ENCODE results near the gene CCNJL.

Gene CCNJL

DNA sequence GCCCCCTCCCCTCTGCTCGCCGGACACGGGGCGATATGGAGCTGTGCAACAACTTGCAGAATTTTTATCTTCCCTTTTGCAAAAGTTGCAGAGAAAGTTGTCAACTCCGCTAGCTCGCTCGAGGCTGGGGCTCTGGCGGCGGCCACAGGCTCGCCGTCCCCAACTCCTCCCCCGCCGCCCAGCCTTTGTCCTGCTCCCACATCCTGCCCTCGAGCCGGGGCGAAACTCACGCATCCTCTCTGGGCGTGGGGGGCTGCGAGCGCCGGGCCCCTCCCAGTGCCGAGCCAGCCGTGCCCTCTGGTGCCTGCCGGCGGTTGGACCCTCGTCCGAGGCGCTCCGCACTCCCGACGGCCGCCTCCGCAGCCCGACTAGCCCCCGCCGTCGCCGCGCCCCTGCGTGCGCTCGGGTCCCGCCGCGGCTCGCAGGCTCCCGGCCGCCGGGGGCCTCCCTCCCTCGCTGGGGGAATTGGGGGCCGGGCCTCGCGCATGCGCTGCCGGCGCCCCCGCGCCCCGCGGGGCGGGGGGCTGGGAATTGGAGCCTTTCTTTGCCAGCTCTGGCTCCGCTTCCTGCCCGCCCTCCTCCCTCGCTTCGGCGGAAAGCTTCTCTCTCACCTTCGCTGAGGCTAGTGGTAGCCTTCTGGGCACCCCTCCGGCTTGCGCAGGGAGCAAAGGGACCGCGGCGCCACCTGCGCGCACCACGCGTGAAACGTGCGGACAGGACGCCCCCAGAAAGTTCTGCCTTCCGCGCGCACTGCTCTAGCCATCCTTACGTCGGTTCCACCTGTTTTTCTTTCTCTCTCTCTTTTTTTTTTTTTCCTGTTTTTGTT, at the start of gene CCNJL:
Gene CCNJL, minus strand, starts transcription at position 431 of the 826 bp plus-strand sequence. CDS start 641 bp downstream, outside the sequence.
- DNase-seq (ENCODE audit: low spot score): peak; percentile 79
- TF ChIP-seq CTCF (IDR thresholded peaks at IDR 0.05; ENCODE audit: borderline replicate concordance, control extremely low read depth, extremely low read depth, insufficient read depth, missing control alignments): no peak
- in situ Hi-C loops (cut with MboI; ENCODE audit: low sequenced_read_pairs, unreplicated experiment): no loop called here

GRCh38 chr5:160361624-160362228, 49.4 kb upstream of the CCNJL start:
- DNase-seq (ENCODE audit: low spot score): no peak
- in situ Hi-C loops (cut with MboI; ENCODE audit: low sequenced_read_pairs, unreplicated experiment): no loop called here
- no peak for TF ChIP-seq CTCF (IDR thresholded peaks at IDR 0.05; ENCODE audit: borderline replicate concordance, control extremely low read depth, extremely low read depth, insufficient read depth, missing control alignments)

GRCh38 chr5:160360310-160360709, 47.9 kb upstream of the CCNJL start:
- TF ChIP-seq CTCF (IDR thresholded peaks at IDR 0.05; ENCODE audit: borderline replicate concordance, control extremely low read depth, extremely low read depth, insufficient read depth, missing control alignments): no peak
- in situ Hi-C loops (cut with MboI; ENCODE audit: low sequenced_read_pairs, unreplicated experiment): no loop called here
- DNase-seq (ENCODE audit: low spot score): no peak

DNA sequence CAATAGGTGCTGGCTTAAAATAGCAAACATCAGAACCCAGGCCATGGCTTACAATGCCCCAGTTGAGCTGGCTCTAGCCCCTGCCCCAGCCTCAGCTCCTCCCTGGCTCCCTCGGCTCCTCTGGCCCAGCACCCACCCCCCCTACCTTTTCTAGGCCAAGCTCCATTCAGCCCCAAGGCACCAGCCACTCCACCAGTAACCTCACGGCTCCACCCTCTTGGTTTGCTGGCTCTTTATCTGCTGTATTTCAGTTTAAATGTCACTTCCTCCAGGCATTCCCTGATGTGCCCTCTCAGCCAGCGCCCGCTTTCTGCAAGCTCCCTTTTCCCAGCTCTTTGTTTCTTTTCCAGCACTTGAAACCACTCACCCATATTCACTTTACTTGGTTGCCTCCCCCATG, 47.5 kb upstream of the CCNJL start:
- DNase-seq (ENCODE audit: low spot score): no peak
- no peak for TF ChIP-seq CTCF (IDR thresholded peaks at IDR 0.05; ENCODE audit: borderline replicate concordance, control extremely low read depth, extremely low read depth, insufficient read depth, missing control alignments)
- in situ Hi-C loops (cut with MboI; ENCODE audit: low sequenced_read_pairs, unreplicated experiment): no loop called here

DNA sequence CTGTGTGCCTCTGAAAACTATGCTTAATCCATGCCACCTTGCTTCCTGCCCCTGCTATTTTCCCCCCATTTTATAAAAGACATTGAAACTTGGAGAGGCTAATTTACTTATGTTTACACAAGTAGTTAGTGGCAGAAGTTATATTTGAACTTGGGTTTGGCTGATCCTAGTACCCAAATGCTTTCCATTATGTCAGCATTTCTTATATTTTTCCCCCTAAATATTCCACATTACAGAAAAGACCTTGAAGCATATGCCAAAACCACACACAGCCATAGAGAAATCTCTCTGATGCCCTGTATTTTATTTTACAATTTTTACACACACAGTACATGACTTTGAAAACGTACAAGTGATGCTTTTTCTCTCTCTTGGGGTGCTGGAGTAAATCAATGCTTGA, 46.9 kb upstream of the CCNJL start:
- DNase-seq (ENCODE audit: low spot score): no peak
- in situ Hi-C loops (cut with MboI; ENCODE audit: low sequenced_read_pairs, unreplicated experiment): no loop called here
- no peak for TF ChIP-seq CTCF (IDR thresholded peaks at IDR 0.05; ENCODE audit: borderline replicate concordance, control extremely low read depth, extremely low read depth, insufficient read depth, missing control alignments)

DNA sequence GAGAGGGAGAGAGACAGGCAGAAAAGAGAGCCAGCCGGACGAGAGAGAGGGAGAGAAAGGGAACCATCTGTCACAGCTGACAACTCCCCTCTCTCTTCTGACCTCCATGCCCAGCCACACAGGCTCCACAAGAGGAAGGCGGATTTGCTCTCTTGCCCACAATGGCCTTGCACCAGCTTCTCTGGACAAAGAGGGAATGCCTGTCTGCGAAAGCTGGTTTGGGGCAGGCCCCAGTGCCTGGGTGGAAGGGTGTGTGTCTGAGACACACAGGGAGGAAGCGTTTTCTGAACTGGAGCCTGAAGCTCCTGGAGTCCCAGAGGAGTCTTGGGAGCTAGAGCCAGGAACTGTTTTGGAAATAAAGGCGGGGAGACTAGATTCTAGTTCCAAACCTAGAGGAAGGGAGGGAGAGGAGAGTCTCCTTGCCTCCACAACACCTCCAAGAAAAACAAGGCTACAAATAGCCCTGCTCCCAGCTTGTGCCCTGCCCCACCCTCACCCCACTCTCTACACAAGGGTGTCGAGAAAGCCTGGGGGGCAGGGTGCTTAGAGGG, 45.6 kb upstream of the CCNJL start:
- no peak for DNase-seq (ENCODE audit: low spot score)
- in situ Hi-C loops (cut with MboI; ENCODE audit: low sequenced_read_pairs, unreplicated experiment): no loop called here
- no peak for TF ChIP-seq CTCF (IDR thresholded peaks at IDR 0.05; ENCODE audit: borderline replicate concordance, control extremely low read depth, extremely low read depth, insufficient read depth, missing control alignments)

All from GM13976 (cell line).